ENCODE measurements around the gene OR9G4. TPM values are rescaled to one million over a fixed set of nuclear protein-coding genes. Genes with fewer than 3 reads are reported as not detected.

The OR9G4 gene
- total RNA-seq: not detected

- DNase-seq: no peak
Observed at GRCh38 chr11:56748597-56748996, at the start of gene OR9G4. OR9G4 (minus strand) TSS chr11:56748697; CDS start chr11:56743766, 4,931 bp downstream.

- DNase-seq: no peak
Observed at GRCh38 chr11:56783448-56784041, 35.0 kb upstream of the OR9G4 start.

DNA sequence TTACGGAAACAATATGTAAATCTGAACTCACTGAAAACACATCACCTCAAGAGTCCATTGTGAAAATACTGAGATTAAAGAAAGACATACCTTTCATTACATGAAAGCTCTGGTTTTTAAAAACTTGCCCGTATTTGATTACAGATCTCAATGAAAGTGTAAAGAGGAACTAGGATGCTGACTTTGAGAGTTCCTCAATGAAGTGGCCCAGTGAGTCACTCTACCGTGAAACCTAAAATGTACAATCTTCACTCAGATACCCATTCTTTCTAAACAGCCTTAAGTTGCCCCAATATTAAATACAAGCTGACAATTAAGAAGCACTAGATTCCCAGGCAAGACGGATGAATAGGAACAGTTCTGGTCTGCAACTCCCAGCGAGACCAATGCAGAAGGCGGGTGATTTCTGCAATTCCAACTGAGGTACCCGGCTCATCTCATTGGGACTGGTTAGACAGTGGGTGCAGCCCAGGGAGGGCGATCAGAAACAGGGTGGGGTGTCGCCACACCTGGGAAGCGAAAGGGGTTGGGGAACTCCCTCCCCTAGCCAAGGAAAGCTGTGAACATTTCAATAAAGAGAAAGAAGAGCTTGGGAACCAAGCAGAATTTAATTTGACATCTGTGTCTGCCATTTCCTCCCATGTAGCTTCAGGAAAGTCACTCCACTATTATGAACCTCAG, 33.8 kb upstream of the OR9G4 start:
- no peak for DNase-seq

DNA sequence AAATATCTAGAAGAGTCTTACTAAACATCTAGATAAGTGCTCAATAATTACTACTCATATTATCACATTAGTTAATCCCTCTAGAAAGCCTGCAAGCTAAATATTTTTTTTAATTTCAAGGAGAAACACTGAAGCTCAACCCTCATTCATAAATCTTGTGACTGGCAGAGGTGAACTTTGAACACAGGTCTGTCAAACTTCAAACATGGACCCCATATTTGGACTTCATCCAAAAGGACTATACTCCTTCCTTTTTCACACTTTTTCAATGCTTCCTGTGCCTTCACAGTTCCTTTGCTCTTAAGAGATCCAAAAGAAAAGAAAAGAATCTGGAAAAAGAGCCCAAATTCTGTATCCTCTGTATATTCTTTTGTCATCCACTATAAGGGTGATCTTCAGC, 28.3 kb upstream of the OR9G4 start:
- DNase-seq: no peak

- DNase-seq: no peak
Observed at GRCh38 chr11:56764976-56765375, 16.5 kb upstream of the OR9G4 start.

- no peak for DNase-seq
Observed at GRCh38 chr11:56751480-56751879, 3.0 kb upstream of the OR9G4 start.

DNA sequence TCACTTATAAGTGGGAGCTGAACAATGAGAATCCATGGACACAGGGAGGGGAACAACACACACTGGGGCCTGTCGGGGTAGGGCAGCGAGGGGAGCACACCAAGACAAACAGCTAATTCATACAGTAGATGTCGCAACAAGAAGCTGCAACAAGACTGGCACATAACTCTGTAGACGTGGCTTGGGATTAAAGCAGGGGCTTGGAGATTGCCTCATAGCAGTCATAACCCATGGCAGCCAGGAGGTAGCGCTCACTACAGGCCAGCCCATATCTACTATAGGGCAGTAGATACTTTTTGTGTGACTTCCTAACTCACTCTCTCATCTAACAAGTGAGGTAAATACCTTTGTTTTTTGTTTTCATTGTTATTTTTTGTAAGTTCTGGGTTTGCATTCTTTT, 1.7 kb upstream of the OR9G4 start:
- no peak for DNase-seq

GRCh38 chr11:56740886-56741285, 7.6 kb downstream of the OR9G4 start:
- DNase-seq: no peak

- no peak for DNase-seq
Observed at GRCh38 chr11:56740107-56740506, 8.4 kb downstream of the OR9G4 start.

GRCh38 chr11:56720513-56720912, 28.0 kb downstream of the OR9G4 start:
- DNase-seq: no peak

- no peak for DNase-seq
Observed at GRCh38 chr11:56716379-56716854, 32.1 kb downstream of the OR9G4 start.

DNA sequence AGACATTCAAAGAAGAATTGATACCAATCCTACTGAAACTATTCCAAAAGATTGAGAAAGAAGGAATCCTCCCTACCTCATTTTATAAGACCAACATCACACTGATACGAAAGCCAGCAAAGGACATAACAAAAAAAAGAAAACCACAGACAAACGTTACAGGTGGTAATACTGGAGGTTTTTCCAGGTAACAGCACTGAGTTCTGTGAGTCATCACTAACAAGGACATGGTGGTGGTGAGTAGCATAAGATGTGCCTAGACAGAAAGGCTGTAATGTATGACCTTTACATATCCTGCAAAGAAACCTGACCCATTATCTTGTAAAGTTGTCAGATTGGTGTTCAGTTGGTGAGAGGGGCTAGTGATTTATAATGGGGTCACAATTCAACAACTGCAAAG, 34.3 kb downstream of the OR9G4 start:
- no peak for DNase-seq

DNA sequence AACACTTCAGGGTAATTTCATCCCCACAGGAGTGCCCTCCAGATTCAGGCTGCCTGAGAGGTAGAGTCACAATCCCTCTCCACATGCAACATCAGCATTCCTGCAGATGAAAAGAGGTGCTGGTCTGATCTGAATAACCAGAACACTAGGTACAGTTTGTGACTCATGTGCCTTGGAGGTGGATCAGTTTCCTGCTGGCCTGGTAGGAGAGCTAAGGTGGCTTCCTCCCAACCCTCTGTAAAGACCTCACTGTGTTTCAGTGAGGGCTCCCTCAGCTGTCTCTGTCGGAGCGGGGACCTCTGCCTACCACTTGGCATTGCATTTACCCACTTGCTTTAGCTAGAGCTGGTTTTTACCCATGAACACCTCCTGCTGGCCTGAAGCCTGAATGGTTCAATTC, 42.0 kb downstream of the OR9G4 start:
- no peak for DNase-seq

- DNase-seq: no peak
Observed at GRCh38 chr11:56705784-56706396, 42.6 kb downstream of the OR9G4 start.

DNA sequence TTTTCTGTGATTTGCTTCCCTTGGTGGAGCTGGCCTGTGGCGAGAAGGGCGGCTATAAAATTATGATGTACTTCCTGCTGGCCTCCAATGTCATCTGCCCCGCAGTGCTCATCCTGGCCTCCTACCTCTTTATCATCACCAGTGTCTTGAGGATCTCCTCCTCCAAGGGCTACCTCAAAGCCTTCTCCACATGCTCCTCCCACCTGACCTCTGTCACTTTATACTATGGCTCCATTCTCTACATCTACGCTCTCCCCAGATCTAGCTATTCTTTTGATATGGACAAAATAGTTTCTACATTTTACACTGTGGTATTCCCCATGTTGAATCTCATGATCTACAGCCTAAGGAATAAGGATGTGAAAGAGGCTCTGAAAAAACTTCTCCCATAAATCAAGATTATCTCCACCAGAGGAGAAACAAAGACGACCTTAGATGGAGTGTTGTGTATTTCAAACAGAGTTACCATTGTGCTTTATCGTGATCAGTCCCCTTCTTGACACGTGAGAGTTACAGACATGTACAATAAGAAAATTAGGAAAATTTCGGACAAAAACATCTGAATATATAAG, 47.5 kb downstream of the OR9G4 start:
- no peak for DNase-seq

DNA sequence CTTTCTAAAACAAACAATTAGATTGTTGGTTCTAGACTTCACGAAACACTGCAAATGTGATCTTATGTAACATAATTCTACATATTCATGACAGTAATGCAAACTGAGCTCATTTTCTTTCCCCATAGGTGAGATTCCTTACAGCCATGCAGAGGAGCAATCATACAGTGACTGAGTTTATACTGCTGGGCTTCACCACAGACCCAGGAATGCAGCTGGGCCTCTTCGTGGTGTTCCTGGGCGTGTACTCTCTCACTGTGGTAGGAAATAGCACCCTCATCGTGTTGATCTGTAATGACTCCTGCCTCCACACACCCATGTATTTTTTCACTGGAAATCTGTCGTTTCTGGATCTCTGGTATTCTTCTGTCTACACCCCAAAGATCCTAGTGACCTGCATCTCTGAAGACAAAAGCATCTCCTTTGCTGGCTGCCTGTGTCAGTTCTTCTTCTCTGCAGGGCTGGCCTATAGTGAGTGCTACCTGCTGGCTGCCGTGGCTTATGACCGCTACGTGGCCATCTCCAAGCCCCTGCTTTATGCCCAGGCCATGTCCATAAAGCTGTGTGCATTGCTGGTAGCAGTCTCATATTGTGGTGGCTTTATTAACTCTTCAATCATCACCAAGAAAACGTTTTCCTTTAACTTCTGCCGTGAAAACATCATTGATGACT, 48.1 kb downstream of the OR9G4 start:
- no peak for DNase-seq

- DNase-seq: no peak
Observed at GRCh38 chr11:56698795-56699194, 49.7 kb downstream of the OR9G4 start, which contains the start of gene OR9G1. OR9G1 (plus strand) TSS chr11:56699095; CDS start chr11:56700388, 1,293 bp downstream.

DNA sequence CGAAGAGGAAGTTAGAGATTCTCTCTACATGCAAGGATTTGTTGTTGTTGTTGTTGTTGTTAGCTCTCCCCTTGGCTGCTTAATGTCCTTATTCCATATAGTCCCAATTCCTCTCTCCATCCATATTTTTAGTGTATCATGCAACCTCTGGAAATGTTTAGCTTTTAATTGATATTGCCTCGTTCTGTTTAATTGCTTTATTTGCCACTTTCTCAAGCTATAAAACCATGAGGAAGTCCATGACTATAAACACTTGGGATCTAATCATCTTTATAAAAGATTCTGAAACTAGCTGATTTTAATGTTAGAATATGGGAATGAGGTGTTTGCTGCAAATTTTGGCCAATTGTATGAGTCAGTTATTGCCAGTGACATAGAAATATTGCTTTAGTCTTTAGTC, 55.1 kb downstream of the OR9G4 start:
- no peak for DNase-seq
